Measurements from ENCODE around the gene ZFP36L2. TPM values are rescaled to one million over a fixed set of nuclear protein-coding genes. Genes with fewer than 3 reads are reported as not detected.
A peak's percentile ranks its signal among the peaks of the same experiment; 100 is the strongest.

Gene ZFP36L2
- total and polyA plus RNA-seq, 9 of the 15 experiments (the other 6 are each of a cell fraction or from before 2014, with no cell fraction given) = 4.1 to 60.6 (median 20.3) TPM

- peak; percentile 74 for TF ChIP-seq MXI1 (IDR thresholded peaks at IDR 0.05; ENCODE audit: low read depth, low read length)
- no peak for TF ChIP-seq TBL1XR1 (IDR thresholded peaks at IDR 0.05; ENCODE audit: low read length in 2 of 2)
- TF ChIP-seq TEAD4 (IDR thresholded peaks at IDR 0.05; ENCODE audit: low read length) = no peak
- TF ChIP-seq TEAD4 (CRISPR knock-in tag; IDR thresholded peaks at IDR 0.05; ENCODE audit: borderline replicate concordance) = no peak
- no peak for TF ChIP-seq ZNF217 (CRISPR knock-in tag; IDR thresholded peaks at IDR 0.05)
- TF ChIP-seq RNF2 (IDR thresholded peaks at IDR 0.05) = no peak; the same call in none of the 2 replicates
- TF ChIP-seq PML (IDR thresholded peaks at IDR 0.05; ENCODE audit: low read length) = peak; percentile 70; the same call in 1 of the 2 replicates
- peak; percentile 92 for TF ChIP-seq ZNF384 (IDR thresholded peaks at IDR 0.05; ENCODE audit: low read depth, low read length)
- no peak for TF ChIP-seq CEBPG (CRISPR knock-in tag; IDR thresholded peaks at IDR 0.05)
- no peak for TF ChIP-seq CEBPG (tag; conservative IDR thresholded peaks at IDR 0.05 in 1 of 2, IDR thresholded peaks at IDR 0.05 in 1 of 2)
- peak; percentile 12; the same call in 1 of the 2 replicates for TF ChIP-seq SAFB (IDR thresholded peaks at IDR 0.05; ENCODE audit: borderline replicate concordance, low read depth, low read length)
- TF ChIP-seq THRB (CRISPR knock-in tag; conservative IDR thresholded peaks at IDR 0.05) = no peak
- TF ChIP-seq BMI1 (IDR thresholded peaks at IDR 0.05; ENCODE audit: low read length) = peak; percentile 58; the same call in 1 of the 2 replicates
- peak; percentile 66 for TF ChIP-seq TAF7 (tag; IDR thresholded peaks at IDR 0.05)
Observed at GRCh38 chr2:43226558-43226954, at the start of gene ZFP36L2 (continued).

All from K562 (cell line).